HepG2 (cell line): ENCODE measurements around the gene KCNQ2. TPM values are rescaled to one million over a fixed set of nuclear protein-coding genes. Genes with fewer than 3 reads are reported as not detected.
A peak's percentile ranks its signal among the peaks of the same experiment; 100 is the strongest.

ENCODE experiments used
- ATF7 ChIP-seq, 2 experiments: fragments of 450-650 bp in 1 of 2; sonication (generic) in 1 of 2; formaldehyde crosslinking in 1 of 2; IDR thresholded peaks; 2 replicates each; pipeline versions ENCODE4 v1.4.0 to v1.6.1; 2016 to 2020; ENCODE audit warnings: antibody characterized with exemption in 1 of 2, mild to moderate bottlenecking in 1 of 2, missing genetic modification reagents in 1 of 2
- CERS6 ChIP-seq: sonication (generic); formaldehyde crosslinking; IDR thresholded peaks from 2 replicates; pipeline ENCODE4 v1.5.0; 2020; ENCODE audit warnings: missing genetic modification reagents
- PHF20 ChIP-seq: sonication (generic); formaldehyde crosslinking; IDR thresholded peaks from 2 replicates; pipeline ENCODE4 v1.5.0; 2020; ENCODE audit warnings: mild to moderate bottlenecking, missing genetic modification reagents
- RARG ChIP-seq: sonication (generic); formaldehyde crosslinking; IDR thresholded peaks from 2 replicates; pipeline ENCODE4 v1.4.0; 2020; ENCODE audit warnings: low read depth, mild to moderate bottlenecking, missing genetic modification reagents
- SAP130 ChIP-seq: IDR thresholded peaks from 2 replicates; pipeline ENCODE4 v1.6.1; 2016; ENCODE audit warnings: low read depth
- TEF ChIP-seq: sonication (generic); formaldehyde crosslinking; IDR thresholded peaks from 2 replicates; pipeline ENCODE4 v1.5.0; 2020; ENCODE audit warnings: missing genetic modification reagents
- TFAP4 ChIP-seq: sonication (generic); IDR thresholded peaks from 2 replicates; pipeline ENCODE4 v1.6.1; 2016; ENCODE audit warnings: low read depth, borderline replicate concordance
- USF2 ChIP-seq, 2 experiments: sonication (generic) in 1 of 2; formaldehyde crosslinking in 1 of 2; IDR thresholded peaks; 2 replicates each; pipeline versions ENCODE4 v1.5.1 to v1.6.1; 2011 to 2020; ENCODE audit warnings: borderline replicate concordance in 1 of 2, low read depth in 1 of 2, low read length in 1 of 2, mild to moderate bottlenecking in 1 of 2, missing genetic modification reagents in 1 of 2, moderate library complexity in 1 of 2
- ZFX ChIP-seq: sonication (generic); formaldehyde crosslinking; IDR thresholded peaks from 2 replicates; pipeline ENCODE4 v1.4.0; 2020; ENCODE audit warnings: mild to moderate bottlenecking, low read depth, missing genetic modification reagents, moderate library complexity
- ZNF101 ChIP-seq: sonication (generic); formaldehyde crosslinking; IDR thresholded peaks from 2 replicates; pipeline ENCODE4 v1.4.0; 2020; ENCODE audit warnings: mild to moderate bottlenecking, low read depth, missing genetic modification reagents, borderline replicate concordance
- ZNF33A ChIP-seq: sonication (generic); formaldehyde crosslinking; IDR thresholded peaks from 2 replicates; pipeline ENCODE4 v1.5.1; 2020; ENCODE audit warnings: missing genetic modification reagents, mild to moderate bottlenecking, moderate library complexity, borderline replicate concordance
- ZNF34 ChIP-seq: sonication (generic); formaldehyde crosslinking; IDR thresholded peaks from 2 replicates; pipeline ENCODE4 v1.4.0; 2020; ENCODE audit warnings: mild to moderate bottlenecking, missing genetic modification reagents, borderline replicate concordance
- ZNF501 ChIP-seq: sonication (generic); formaldehyde crosslinking; IDR thresholded peaks from 2 replicates; pipeline ENCODE4 v1.5.1; 2020; ENCODE audit warnings: mild to moderate bottlenecking, moderate library complexity, missing genetic modification reagents
- ZNF574 ChIP-seq: sonication (generic); formaldehyde crosslinking; IDR thresholded peaks from 2 replicates; pipeline ENCODE4 v1.4.0; 2020; ENCODE audit warnings: missing genetic modification reagents
- ZNF710 ChIP-seq: sonication (generic); formaldehyde crosslinking; IDR thresholded peaks from 2 replicates; pipeline ENCODE4 v1.5.0; 2020; ENCODE audit warnings: mild to moderate bottlenecking, missing genetic modification reagents, borderline replicate concordance
- polyA plus RNA-seq, 8 experiments: library from polyadenylated mRNA; depleted of rRNA in 3 of 8; stranded (reverse) in 7 of 8; unstranded in 1 of 8; fragments of >200 nt; fragmentation: Illumina TruSeq in 4 of 8; extraction: Trizol in 4 of 8; gene quantifications; 2 replicates each; pipeline versions ENCODE4 v1.2.1 to v1.2.3, GENCODE V29; 2011 to 2016; ENCODE audit warnings: low read depth in 4 of 8, missing spikeins in 1 of 8, mixed read lengths in 1 of 8; ENCODE audit not compliant: insufficient read depth in 1 of 8
- total RNA-seq, 5 experiments: library from RNA; depleted of rRNA; stranded (reverse); fragments of >200 nt; fragmentation: Illumina TruSeq; extraction: Trizol; gene quantifications; 2 replicates each; pipeline ENCODE4 v1.2.3, GENCODE V29; 2016; ENCODE audit warnings: low read depth in 1 of 5

KCNQ2 gene
- total and polyA plus RNA-seq, 2 of the 13 experiments (the other 11 are each of a cell fraction or from before 2014, with no cell fraction given) = not detected

- TF ChIP-seq ZNF574 (CRISPR knock-in tag) (peak; percentile 14; the same call in 1 of the 2 replicates), TFAP4 (peak; percentile 93), PHF20 (CRISPR knock-in tag) (no peak), ZNF501 (CRISPR knock-in tag) (no peak), ZFX (CRISPR knock-in tag) (peak; percentile 42; the same call in 1 of the 2 replicates), ZNF710 (0 out of 2 replicates have a peak, but pooled peaks have one; percentile 26), ATF7 (IDR thresholded peaks at IDR 0.05) (no peak), ATF7 (CRISPR knock-in tag; IDR thresholded peaks at IDR 0.05) (0 out of 2 replicates have a peak, but pooled peaks have one; percentile 33), SAP130 (peak; percentile 20; the same call in 1 of the 2 replicates), ZNF33A (CRISPR knock-in tag) (no peak), ZNF101 (CRISPR knock-in tag) (no peak), TEF (CRISPR knock-in tag) (no peak), ZNF34 (CRISPR knock-in tag) (no peak), USF2 (IDR thresholded peaks at IDR 0.05; ENCODE audit: low read depth, low read length) (no peak), USF2 (CRISPR knock-in tag; IDR thresholded peaks at IDR 0.05; ENCODE audit: borderline replicate concordance) (no peak), RARG (no peak), CERS6 (CRISPR knock-in tag) (no peak)
Observed at GRCh38 chr20:63367446-63368055, 104.9 kb downstream of the KCNQ2 start (continued).
